Measurements from ENCODE around the gene USP31.

USP31 gene, protein sequence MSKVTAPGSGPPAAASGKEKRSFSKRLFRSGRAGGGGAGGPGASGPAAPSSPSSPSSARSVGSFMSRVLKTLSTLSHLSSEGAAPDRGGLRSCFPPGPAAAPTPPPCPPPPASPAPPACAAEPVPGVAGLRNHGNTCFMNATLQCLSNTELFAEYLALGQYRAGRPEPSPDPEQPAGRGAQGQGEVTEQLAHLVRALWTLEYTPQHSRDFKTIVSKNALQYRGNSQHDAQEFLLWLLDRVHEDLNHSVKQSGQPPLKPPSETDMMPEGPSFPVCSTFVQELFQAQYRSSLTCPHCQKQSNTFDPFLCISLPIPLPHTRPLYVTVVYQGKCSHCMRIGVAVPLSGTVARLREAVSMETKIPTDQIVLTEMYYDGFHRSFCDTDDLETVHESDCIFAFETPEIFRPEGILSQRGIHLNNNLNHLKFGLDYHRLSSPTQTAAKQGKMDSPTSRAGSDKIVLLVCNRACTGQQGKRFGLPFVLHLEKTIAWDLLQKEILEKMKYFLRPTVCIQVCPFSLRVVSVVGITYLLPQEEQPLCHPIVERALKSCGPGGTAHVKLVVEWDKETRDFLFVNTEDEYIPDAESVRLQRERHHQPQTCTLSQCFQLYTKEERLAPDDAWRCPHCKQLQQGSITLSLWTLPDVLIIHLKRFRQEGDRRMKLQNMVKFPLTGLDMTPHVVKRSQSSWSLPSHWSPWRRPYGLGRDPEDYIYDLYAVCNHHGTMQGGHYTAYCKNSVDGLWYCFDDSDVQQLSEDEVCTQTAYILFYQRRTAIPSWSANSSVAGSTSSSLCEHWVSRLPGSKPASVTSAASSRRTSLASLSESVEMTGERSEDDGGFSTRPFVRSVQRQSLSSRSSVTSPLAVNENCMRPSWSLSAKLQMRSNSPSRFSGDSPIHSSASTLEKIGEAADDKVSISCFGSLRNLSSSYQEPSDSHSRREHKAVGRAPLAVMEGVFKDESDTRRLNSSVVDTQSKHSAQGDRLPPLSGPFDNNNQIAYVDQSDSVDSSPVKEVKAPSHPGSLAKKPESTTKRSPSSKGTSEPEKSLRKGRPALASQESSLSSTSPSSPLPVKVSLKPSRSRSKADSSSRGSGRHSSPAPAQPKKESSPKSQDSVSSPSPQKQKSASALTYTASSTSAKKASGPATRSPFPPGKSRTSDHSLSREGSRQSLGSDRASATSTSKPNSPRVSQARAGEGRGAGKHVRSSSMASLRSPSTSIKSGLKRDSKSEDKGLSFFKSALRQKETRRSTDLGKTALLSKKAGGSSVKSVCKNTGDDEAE (N-terminal part only)

DNA sequence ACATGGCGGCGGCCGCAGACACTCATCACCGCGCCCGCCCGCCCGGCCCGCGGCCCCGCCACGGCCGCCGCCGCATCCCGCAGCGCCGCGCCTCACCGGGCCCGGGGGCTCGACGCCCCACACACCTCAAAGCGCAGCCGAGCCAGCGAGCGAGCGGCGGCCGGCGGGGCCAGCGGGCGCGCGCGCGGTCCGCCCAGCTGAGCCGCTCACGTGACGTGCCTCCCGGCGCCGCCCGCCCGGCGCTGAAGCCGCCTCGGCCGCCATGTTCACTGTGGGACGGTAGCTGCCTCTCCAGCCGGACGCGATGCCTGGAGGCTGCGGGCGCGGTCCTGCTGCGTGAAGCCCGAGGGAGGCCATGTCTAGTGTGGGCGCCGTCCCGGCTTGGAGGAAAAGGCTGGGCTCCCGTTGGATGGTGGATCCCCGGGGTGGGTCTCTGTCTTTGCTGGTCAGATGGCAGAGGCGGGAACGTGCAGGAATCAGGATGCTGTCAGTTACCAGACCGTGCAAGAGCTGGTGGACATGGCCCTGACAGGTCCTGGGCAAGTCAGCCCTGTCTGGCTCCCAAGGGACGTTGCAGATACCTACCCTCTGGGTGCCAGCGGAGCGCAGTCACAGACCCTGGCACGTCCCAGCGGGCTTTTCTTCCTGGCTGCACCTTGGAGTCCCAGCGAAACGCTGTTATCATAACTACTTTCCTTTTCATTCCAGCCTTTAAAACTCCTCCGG is at the start of gene USP31:
USP31 (minus strand) TSS at position 186 of the 726 bp plus-strand sequence; CDS start at position 4, 182 bp downstream.
- DNase-seq (ENCODE audit: low read depth): peak; percentile 89
- TF ChIP-seq, protein P1, sequence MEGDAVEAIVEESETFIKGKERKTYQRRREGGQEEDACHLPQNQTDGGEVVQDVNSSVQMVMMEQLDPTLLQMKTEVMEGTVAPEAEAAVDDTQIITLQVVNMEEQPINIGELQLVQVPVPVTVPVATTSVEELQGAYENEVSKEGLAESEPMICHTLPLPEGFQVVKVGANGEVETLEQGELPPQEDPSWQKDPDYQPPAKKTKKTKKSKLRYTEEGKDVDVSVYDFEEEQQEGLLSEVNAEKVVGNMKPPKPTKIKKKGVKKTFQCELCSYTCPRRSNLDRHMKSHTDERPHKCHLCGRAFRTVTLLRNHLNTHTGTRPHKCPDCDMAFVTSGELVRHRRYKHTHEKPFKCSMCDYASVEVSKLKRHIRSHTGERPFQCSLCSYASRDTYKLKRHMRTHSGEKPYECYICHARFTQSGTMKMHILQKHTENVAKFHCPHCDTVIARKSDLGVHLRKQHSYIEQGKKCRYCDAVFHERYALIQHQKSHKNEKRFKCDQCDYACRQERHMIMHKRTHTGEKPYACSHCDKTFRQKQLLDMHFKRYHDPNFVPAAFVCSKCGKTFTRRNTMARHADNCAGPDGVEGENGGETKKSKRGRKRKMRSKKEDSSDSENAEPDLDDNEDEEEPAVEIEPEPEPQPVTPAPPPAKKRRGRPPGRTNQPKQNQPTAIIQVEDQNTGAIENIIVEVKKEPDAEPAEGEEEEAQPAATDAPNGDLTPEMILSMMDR (IDR thresholded peaks at IDR 0.05; ENCODE audit: control insufficient read depth, extremely low read depth, insufficient read depth): no peak
- H3K4me3 ChIP-seq (ENCODE audit: low read depth, low read length): peak within 1 kb of the TSS; percentile 65

DNA sequence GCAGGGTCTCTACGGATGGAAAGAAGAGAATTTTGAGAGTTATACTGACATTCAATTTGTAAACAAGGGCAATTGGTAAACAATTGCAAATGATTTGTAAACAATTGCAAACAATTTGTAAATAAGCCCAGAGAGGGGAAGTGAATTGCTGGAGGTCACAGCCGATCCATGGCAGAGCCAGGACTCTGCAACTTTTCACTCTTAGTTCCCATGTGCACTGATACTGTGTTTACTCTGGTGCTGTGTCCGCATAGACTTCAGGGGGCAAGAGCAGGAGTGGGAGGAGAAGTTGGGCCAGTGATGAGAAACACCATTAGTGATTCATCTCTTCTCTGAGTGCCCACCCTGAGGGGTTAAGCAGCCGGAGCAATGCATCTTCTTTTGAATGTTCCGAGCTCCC is 47.3 kb upstream of the USP31 start:
- no peak for DNase-seq (ENCODE audit: low read depth)
- TF ChIP-seq, protein P1 (IDR thresholded peaks at IDR 0.05; ENCODE audit: control insufficient read depth, extremely low read depth, insufficient read depth): no peak
- no peak overlapping the region for H3K4me3 ChIP-seq (ENCODE audit: low read depth, low read length)

DNA sequence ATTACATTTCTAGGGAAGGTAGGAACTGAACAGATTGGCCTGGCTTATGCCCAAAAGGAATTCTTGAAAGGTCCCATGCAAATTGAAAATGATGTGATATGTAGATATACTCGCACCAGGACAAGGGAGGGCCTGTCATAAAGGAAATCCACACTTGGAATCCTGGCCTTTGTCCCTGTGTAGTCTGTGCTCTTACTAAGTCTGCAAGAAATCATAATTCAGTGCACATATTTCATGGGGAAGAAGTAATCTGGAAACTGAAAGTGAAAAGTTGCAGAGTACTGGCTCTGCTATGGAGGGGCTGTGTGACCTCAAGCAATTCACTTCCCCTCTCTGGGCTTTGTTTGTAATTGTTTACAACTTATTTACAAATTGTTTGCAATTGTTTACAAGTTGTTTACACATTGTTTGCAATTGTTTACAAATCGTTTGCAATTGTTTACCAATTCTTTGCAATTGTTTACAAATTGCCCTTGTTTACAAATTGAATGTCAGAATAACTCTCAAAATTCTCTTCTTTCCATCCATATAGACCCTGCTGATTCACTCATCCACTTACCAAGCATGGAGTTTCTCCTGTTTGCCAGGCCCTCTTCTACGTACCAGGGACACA is 46.2 kb upstream of the USP31 start:
- DNase-seq (ENCODE audit: low read depth): no peak
- TF ChIP-seq, protein P1 (IDR thresholded peaks at IDR 0.05; ENCODE audit: control insufficient read depth, extremely low read depth, insufficient read depth): no peak
- no peak overlapping the region for H3K4me3 ChIP-seq (ENCODE audit: low read depth, low read length)

DNA sequence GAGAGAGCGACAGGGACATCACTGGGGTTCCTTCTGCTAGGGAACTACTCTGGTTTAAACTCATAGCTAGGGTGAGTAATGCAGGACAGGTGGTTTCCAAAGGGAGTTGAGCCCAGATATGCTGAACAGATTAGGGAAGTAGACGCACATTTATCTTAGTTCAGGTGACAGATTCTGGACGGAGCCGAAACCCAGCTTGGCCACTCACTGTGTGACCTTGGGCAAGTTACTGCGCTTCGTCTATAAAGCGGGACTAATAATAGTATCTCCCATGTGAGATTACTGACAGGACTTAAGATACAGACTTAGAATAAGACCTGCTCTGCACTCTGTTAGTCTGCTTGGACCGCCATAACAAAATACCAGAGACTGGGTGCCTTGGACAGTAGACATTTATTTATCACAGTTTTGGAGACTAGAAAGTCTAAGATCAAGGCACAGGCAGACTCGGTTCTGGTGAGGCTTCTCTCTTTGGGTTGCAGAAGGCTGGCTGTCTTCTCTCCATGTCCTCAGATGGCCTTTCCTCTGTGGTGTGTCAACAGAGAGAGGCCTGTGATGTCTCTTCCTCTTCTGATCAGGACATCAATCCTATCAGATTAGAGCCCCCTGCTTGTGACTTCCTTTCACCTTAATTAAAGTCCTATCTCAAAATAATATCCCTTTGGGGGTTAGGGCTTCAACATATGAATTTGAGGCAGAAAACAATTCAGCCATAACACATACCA is 45.4 kb upstream of the USP31 start:
- H3K4me3 ChIP-seq (ENCODE audit: low read depth, low read length): no peak overlapping the region
- TF ChIP-seq, protein P1 (IDR thresholded peaks at IDR 0.05; ENCODE audit: control insufficient read depth, extremely low read depth, insufficient read depth): no peak
- no peak for DNase-seq (ENCODE audit: low read depth)

DNA sequence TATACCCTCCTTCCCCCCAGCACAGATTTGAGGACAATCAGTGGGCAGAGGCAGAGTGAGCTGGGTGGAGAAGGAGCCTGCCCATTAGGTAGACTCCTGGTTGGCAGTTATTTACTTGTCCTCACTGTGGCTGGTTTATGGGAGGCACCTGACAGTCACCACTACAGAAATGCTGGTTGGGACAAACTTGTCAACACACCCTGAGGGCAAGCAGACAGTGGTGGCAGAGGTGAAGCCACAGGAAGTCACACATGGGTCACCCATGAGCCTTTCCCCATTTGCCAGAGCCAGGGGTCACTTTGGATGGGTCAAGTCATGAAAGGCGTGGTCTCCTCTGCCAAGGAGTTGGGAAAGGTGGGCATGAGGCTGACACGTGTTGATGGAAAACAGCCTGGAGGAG is 39.7 kb upstream of the USP31 start:
- TF ChIP-seq, protein P1 (IDR thresholded peaks at IDR 0.05; ENCODE audit: control insufficient read depth, extremely low read depth, insufficient read depth): no peak
- DNase-seq (ENCODE audit: low read depth): no peak
- no peak overlapping the region for H3K4me3 ChIP-seq (ENCODE audit: low read depth, low read length)
